Muscle of leg (tissue), 11 donors: ENCODE data around the gene ANKRD24. TPM values are rescaled to one million over a fixed set of nuclear protein-coding genes. Genes with fewer than 3 reads are reported as not detected.

Source experiments
- DNase-seq: peaks from one replicate; pipeline ENCODE4 v3.0.0; 2013
- H3K27ac ChIP-seq: one replicate; pipeline ENCODE4 v1.5.1; 2013; ENCODE audit warnings: mild to moderate bottlenecking, low read length, control low read depth
- H3K27me3 ChIP-seq: one replicate; pipeline ENCODE4 v1.6.1; 2013; ENCODE audit warnings: low read length; ENCODE audit not compliant: control insufficient read depth, insufficient read depth
- H3K36me3 ChIP-seq: one replicate; pipeline ENCODE4 v1.6.1; 2013; ENCODE audit warnings: low read length; ENCODE audit not compliant: control insufficient read depth, insufficient read depth
- H3K4me1 ChIP-seq: one replicate; pipeline ENCODE4 v1.6.1; 2013; ENCODE audit warnings: low read length; ENCODE audit not compliant: control insufficient read depth, insufficient read depth
- H3K4me3 ChIP-seq: one replicate; pipeline ENCODE4 v1.5.1; 2013; ENCODE audit warnings: low read length, control low read depth
- H3K9me3 ChIP-seq: replicated peaks from 2 replicates; pipeline ENCODE4 v1.6.1; 2013; ENCODE audit warnings: low read depth, low read length; ENCODE audit not compliant: control insufficient read depth
- WGBS: methylation state at CpG from one replicate; pipeline ENCODE4 v1.1.5; 2013; ENCODE audit warnings: missing lambda C conversion rate; ENCODE audit not compliant: insufficient coverage; 5-methylcytosine and 5-hydroxymethylcytosine counted together
- polyA plus RNA-seq, 8 donors: library from polyadenylated mRNA; unstranded; fragments of 120-200 nt; gene quantifications; one replicate each; pipeline versions ENCODE4 v1.2.1 to v1.2.3, GENCODE V29; 2013; ENCODE audit warnings: inconsistent platforms in 1 of 8, low replicate concordance in 1 of 8; ENCODE audit not compliant: insufficient read length in 8 of 8, insufficient read depth in 1 of 8
- total RNA-seq: library from RNA; stranded (reverse); fragments of 120-200 nt; gene quantifications from one replicate; pipeline ENCODE4 v1.2.4, GENCODE V29; 2013

The ANKRD24 gene
- total and polyA plus RNA-seq, 9 donors = 0.58 to 2.5 (median 1.1) TPM

- Histone ChIP-seq H3K36me3 (no peaks in the 10 kb centered on the region), H3K9me3 (no peaks in the 10 kb centered on the region), H3K4me3 (no peak overlapping the region), H3K27ac (no peak overlapping the region), H3K4me1 (no peaks in the 10 kb centered on the region), H3K27me3 (peaks cover 32% of the 10 kb centered on the region)
- no peak for DNase-seq
- WGBS = 89% methylated on average over 5 of the region's 5 CpGs
Observed at GRCh38 chr19:4197228-4197624, 14.7 kb downstream of the ANKRD24 start.

GRCh38 chr19:4197625-4198466 lies 15.4 kb downstream of the ANKRD24 start:
- no peak for DNase-seq
- Histone ChIP-seq H3K4me3 (no peak overlapping the region), H3K27me3 (peaks cover 32% of the 10 kb centered on the region), H3K27ac (no peak overlapping the region), H3K36me3 (no peaks in the 10 kb centered on the region), H3K4me1 (no peaks in the 10 kb centered on the region), H3K9me3 (no peaks in the 10 kb centered on the region)
- 30% methylated on average over 35 of the region's 70 CpGs for WGBS

DNA sequence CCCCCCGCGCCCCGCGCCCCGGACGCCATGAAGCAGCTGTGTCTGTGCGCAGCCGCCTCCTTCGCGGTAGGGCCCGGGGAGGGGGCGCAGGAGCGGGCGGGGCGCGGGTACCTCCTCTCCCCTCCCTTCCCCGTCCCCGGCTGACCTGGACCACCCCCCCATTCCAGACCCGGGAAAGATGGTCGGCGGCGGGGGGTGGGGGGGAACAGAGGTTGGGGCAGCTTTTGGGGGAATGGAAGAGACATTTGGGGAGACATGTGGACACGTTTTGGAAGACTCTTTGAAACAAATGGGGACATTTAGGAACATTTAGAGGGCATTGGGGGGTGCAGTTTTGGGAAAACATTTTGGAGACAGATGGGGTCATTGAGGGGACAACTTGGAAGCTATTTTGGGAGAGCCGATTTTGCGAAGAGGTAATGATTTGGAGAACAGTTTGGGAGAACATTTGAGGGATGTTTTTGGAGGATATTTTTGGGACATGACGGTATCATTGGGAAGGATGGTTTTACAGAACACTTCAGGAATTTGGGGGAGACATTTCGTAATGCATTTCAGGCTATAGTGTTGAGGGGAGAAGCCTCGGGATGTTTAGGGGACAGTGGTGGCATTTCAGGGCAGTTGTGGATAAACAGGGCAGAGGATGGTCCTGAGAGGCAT lies 16.1 kb downstream of the ANKRD24 start:
- Histone ChIP-seq H3K36me3 (no peaks in the 10 kb centered on the region), H3K9me3 (no peaks in the 10 kb centered on the region), H3K27me3 (peaks cover 32% of the 10 kb centered on the region), H3K4me3 (no peak overlapping the region), H3K27ac (no peak overlapping the region), H3K4me1 (no peaks in the 10 kb centered on the region)
- WGBS = 20% methylated on average over 6 of the region's 28 CpGs
- DNase-seq = no peak

DNA sequence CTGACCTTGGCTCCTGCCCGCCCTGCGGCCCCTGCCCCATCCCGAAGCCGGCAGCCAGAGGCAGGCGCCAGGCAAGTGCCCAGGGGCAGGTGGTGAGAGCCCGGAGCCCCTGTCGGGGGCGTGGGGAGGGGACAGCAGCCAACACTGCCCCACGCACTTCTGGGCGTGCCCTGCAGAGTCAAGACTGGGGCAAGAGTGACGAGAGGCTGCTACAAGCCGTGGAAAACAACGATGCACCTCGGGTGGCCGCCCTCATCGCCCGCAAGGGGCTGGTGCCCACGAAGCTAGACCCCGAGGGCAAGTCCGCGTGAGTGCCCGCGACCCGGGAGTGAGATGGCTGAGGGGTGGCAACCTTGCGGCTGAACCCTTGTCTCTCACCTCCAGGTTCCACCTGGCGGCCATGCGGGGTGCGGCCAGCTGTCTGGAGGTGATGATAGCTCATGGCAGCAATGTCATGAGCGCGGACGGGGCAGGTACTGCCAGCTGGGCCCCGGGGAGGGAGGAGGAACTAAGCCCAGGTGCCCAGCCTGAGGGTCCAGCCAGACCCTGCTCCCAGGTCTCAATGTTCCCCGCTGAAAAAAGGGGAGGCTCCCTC lies 17.3 kb downstream of the ANKRD24 start:
- 80% methylated on average over 32 of the region's 33 CpGs for WGBS
- Histone ChIP-seq H3K4me3 (no peak overlapping the region), H3K27ac (no peak overlapping the region), H3K36me3 (no peaks in the 10 kb centered on the region), H3K4me1 (peaks cover 4% of the 10 kb centered on the region), H3K27me3 (peaks cover 30% of the 10 kb centered on the region), H3K9me3 (no peaks in the 10 kb centered on the region)
- no peak for DNase-seq

DNA sequence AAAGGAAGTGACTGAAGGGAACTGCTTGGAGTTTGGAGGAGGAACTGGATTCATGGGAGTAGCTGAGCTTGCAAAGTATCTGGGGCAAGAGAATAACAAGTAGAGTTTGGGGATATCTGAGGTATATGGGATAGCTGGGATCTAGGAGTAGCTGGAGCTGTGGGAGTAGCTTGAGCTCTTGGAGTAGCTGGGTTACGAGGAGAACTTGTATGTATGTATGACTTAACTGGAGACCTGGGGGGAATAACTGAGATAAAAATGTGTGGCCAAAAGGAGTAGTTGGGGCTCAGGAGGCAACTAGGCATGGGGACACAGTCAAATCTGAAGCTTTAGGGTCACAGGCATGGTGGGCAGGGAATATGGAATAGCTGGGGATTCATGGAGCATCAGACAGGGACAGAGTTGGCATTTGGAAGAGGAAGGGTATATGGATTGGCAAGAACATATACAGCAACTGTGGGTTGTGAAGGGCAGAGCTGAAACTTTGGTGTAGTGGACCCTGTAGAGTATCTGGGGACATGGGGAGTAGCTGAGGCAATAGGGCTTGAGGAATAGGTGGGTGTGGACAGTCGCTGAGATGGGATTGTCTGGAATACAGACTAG lies 18.6 kb downstream of the ANKRD24 start:
- Histone ChIP-seq H3K36me3 (no peaks in the 10 kb centered on the region), H3K9me3 (no peaks in the 10 kb centered on the region), H3K27me3 (peaks cover 28% of the 10 kb centered on the region), H3K4me3 (no peak overlapping the region), H3K27ac (no peak overlapping the region), H3K4me1 (peaks cover 4% of the 10 kb centered on the region)
- DNase-seq = no peak
- 83% methylated on average over 2 of the region's 2 CpGs for WGBS

DNA sequence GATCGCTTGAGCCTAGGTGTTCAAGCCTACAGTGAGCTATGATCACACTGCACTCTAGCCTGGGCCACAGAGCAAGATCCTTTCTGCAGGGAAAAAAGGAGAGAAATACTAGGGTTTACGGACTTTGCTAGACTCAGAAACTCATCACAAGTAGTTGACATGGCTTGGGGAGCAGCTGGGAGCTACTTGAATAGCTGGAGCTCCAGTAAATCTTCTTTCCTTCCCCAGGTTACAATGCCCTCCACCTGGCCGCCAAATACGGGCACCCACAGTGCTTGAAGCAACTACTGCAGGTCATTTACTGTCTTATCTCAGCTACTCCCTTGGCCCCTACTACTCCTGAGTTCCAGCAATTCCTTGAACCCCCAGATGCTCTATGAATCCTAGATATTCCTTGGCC lies 19.3 kb downstream of the ANKRD24 start:
- WGBS = 92% methylated on average over 4 of the region's 4 CpGs
- no peaks in the 10 kb centered on the region for H3K36me3 ChIP-seq

GRCh38 chr19:4206818-4207484 lies 24.5 kb downstream of the ANKRD24 start:
- Histone ChIP-seq H3K4me1 (peaks cover 4% of the 10 kb centered on the region), H3K36me3 (no peaks in the 10 kb centered on the region), H3K27me3 (no peaks in the 10 kb centered on the region), H3K9me3 (no peaks in the 10 kb centered on the region), H3K4me3 (no peak overlapping the region), H3K27ac (no peak overlapping the region)
- WGBS = 82% methylated on average over 7 of the region's 10 CpGs
- DNase-seq = no peak

More for the DNA sequence above, 19.3 kb downstream of the ANKRD24 start:
- Histone ChIP-seq H3K4me1 (peaks cover 4% of the 10 kb centered on the region), H3K9me3 (no peaks in the 10 kb centered on the region), H3K27ac (no peak overlapping the region), H3K4me3 (no peak overlapping the region), H3K27me3 (peaks cover 28% of the 10 kb centered on the region)
- no peak for DNase-seq

GRCh38 chr19:4208385-4209094 lies 26.1 kb downstream of the ANKRD24 start:
- Histone ChIP-seq H3K36me3 (no peaks in the 10 kb centered on the region), H3K4me1 (peaks cover 4% of the 10 kb centered on the region), H3K27me3 (no peaks in the 10 kb centered on the region), H3K27ac (no peak overlapping the region), H3K9me3 (no peaks in the 10 kb centered on the region), H3K4me3 (no peak overlapping the region)
- 88% methylated on average over 9 of the region's 13 CpGs for WGBS
- DNase-seq = no peak

DNA sequence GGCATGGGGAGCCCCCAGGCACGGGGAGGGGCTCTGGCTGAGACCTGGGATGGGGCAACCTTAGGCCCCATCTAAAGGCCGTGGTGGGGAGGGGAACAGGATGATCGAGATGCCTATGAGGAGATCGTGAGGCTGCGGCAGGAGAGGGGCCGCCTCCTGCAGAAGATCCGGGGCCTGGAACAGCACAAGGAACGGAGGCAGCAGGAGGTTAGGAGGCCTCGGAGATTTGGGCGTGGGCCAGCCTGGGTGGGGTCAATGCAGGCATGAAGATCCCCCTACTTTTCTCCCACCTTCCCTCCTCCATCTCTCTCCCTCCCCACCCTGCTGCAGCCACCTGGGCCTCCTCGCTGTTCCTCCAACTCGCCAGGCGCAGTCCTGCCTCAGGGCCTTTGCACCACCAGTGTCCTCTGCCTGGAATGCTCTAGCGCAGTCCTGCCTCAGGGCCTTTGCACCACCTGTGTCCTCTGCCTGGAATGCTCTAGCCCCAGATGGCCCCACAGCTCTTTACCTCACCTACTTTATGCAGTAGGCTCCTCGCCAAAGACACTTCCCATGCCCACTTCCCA lies 27.8 kb downstream of the ANKRD24 start:
- Histone ChIP-seq H3K9me3 (no peaks in the 10 kb centered on the region), H3K36me3 (no peaks in the 10 kb centered on the region), H3K4me1 (no peaks in the 10 kb centered on the region), H3K27me3 (no peaks in the 10 kb centered on the region), H3K27ac (no peak overlapping the region), H3K4me3 (no peak overlapping the region)
- DNase-seq = no peak
- WGBS = 87% methylated on average over 13 of the region's 15 CpGs
